K562 (cell line): ENCODE results near the gene CCDC192. TPM values are rescaled to one million over a fixed set of nuclear protein-coding genes. Genes with fewer than 3 reads are reported as not detected.

Experiments
- ATAC-seq: fragments of 200-7000 bp; cut with Tn5 transposase; 3 replicates; pipeline ENCODE4 v1.9.1; 2020; ENCODE audit warnings: moderate library complexity
- BruUV-seq: library from RNA; stranded (reverse); fragments of 400-500 nt; replicated peaks from 2 replicates; lab custom pipeline; 2021; lab: Mats Ljungman, UMichigan
- CTCF ChIA-PET: fragments of 300-600 bp; formaldehyde crosslinking; extraction: SDS; loops from one replicate; lab custom pipeline; 2021; ENCODE audit warnings: low intra/inter-chr PET ratio; lab: Yijun Ruan, JAX
- POLR2A ChIA-PET: fragments of 300-600, 350-650 bp; sonication (Branson Sonifier 250); formaldehyde crosslinking; extraction: SDS; loops from one replicate; lab custom pipeline; 2021; ENCODE audit warnings: antibody characterized with exemption, inconsistent platforms; lab: Yijun Ruan, JAX
- DNase-seq, 4 experiments: peaks; one replicate each; pipeline versions ENCODE4 v3.0.0 to v3.0.0-alpha.2; 2011 to 2018; ENCODE audit warnings: low spot score in 3 of 4, mixed read lengths in 3 of 4; ENCODE audit errors: extremely low read depth in 1 of 4
- FAIRE-seq: peaks from 2 replicates; lab custom pipeline; 2011; peaks lifted over from hg19 to GRCh38; lab: Jason Lieb, UNC
- H2AFZ ChIP-seq: 2 replicates; pipeline ENCODE4 v1.6.0; 2011; ENCODE audit warnings: low read depth, low read length, control low read depth, inconsistent platforms
- H3K27ac ChIP-seq: fragments of 200-600 bp; 3 replicates; pipeline ENCODE4 v1.8.0; 2011; ENCODE audit warnings: low read depth, mild to moderate bottlenecking, control low read depth, inconsistent platforms, low read length, moderate library complexity, mixed read lengths; ENCODE audit errors: extremely low read depth
- H3K27me3 ChIP-seq, 2 experiments: fragments of 300-600 bp in 1 of 2; 2 replicates in 1 of 2; 3 replicates in 1 of 2; pipeline versions ENCODE4 v1.6.0 to v1.8.0; 2011; ENCODE audit warnings: inconsistent platforms in 2 of 2, low read length in 2 of 2, mild to moderate bottlenecking in 1 of 2, mixed read lengths in 1 of 2, moderate library complexity in 1 of 2; ENCODE audit not compliant: control insufficient read depth in 2 of 2, insufficient read depth in 2 of 2
- H3K36me3 ChIP-seq: fragments of 300-600 bp; 3 replicates; pipeline ENCODE4 v1.8.0; 2011; ENCODE audit warnings: mild to moderate bottlenecking, low read length, inconsistent platforms; ENCODE audit not compliant: control insufficient read depth, insufficient read depth
- H3K4me1 ChIP-seq, 2 experiments: fragments of 200-600 bp in 1 of 2; replicated peaks in 1 of 2; 2 replicates in 1 of 2; 3 replicates in 1 of 2; pipeline versions ENCODE4 v1.5.1 to v1.8.0; 2011; ENCODE audit warnings: inconsistent platforms in 2 of 2, low read length in 2 of 2, mild to moderate bottlenecking in 1 of 2, mixed read lengths in 1 of 2, moderate library complexity in 1 of 2; ENCODE audit not compliant: control insufficient read depth in 2 of 2, insufficient read depth in 2 of 2
- H3K4me2 ChIP-seq: 2 replicates; pipeline ENCODE4 v1.6.1; 2011; ENCODE audit warnings: low read length, control low read depth, inconsistent platforms, mixed read lengths; ENCODE audit not compliant: insufficient read depth
- H3K4me3 ChIP-seq: fragments of 200-600 bp; sonication (generic), shearing (Covaris generic); 2 replicates; pipeline ENCODE4 v1.5.1; 2016; ENCODE audit warnings: control low read depth, inconsistent platforms
- H3K79me2 ChIP-seq: fragments of 200-600 bp; 3 replicates; pipeline ENCODE4 v1.8.0; 2011; ENCODE audit warnings: low read length, inconsistent platforms; ENCODE audit not compliant: control insufficient read depth, insufficient read depth
- H3K9ac ChIP-seq, 2 experiments: 2 replicates each; pipeline versions ENCODE4 v1.6.0 to v1.6.1; 2011; ENCODE audit warnings: low read depth in 2 of 2, low read length in 2 of 2, control low read depth in 1 of 2, inconsistent platforms in 1 of 2, mild to moderate bottlenecking in 1 of 2, mixed read lengths in 1 of 2; ENCODE audit not compliant: insufficient read depth in 1 of 2
- H3K9me1 ChIP-seq: one replicate; pipeline ENCODE4 v1.6.0; 2011; ENCODE audit warnings: inconsistent platforms, mild to moderate bottlenecking, low read length, moderate library complexity; ENCODE audit not compliant: control insufficient read depth, insufficient read depth
- H3K9me3 ChIP-seq: replicated peaks from 2 replicates; pipeline ENCODE4 v1.5.1; 2011; ENCODE audit warnings: low read depth, low read length, inconsistent platforms; ENCODE audit not compliant: control insufficient read depth, insufficient read depth
- H4K20me1 ChIP-seq: replicated peaks from 2 replicates; pipeline ENCODE4 v1.6.1; 2011; ENCODE audit warnings: low read length, inconsistent platforms, mixed read lengths; ENCODE audit not compliant: control insufficient read depth, insufficient read depth
- EWSR1 ChIP-seq: fragments of 450-650 bp; IDR thresholded peaks from 2 replicates; pipeline ENCODE4 v1.6.1; 2018; ENCODE audit warnings: borderline replicate concordance, mild to moderate bottlenecking, low read depth, moderate library complexity; ENCODE audit not compliant: partially characterized antibody
- TAF1 ChIP-seq: IDR thresholded peaks from 2 replicates; pipeline ENCODE4 v1.6.1; 2011; ENCODE audit warnings: mild to moderate bottlenecking, low read length, moderate library complexity; ENCODE audit not compliant: insufficient read depth, control insufficient read depth, severe bottlenecking; ENCODE audit errors: extremely low read depth
- ZBED1 ChIP-seq: IDR thresholded peaks from 2 replicates; pipeline ENCODE4 v1.6.1; 2014
- ZC3H8 ChIP-seq: fragments of 450-650 bp; IDR thresholded peaks from 2 replicates; pipeline ENCODE4 v1.6.1; 2017
- ZNF239 ChIP-seq: fragments of 250-450 bp; sonication (Bioruptor Pico); IDR thresholded peaks from 2 replicates; pipeline ENCODE4 v1.4.0; 2020; ENCODE audit warnings: mild to moderate bottlenecking
- ZNF395 ChIP-seq: fragments of 200-800 bp; sonication (Bioruptor generic); IDR thresholded peaks from 2 replicates; pipeline ENCODE4 v1.6.1; 2017; ENCODE audit warnings: missing genetic modification characterization, missing compliant biosample characterization
- ZNF717 ChIP-seq: fragments of 250-450 bp; sonication (Bioruptor Pico); IDR thresholded peaks from 2 replicates; pipeline ENCODE4 v1.5.0; 2021
- ZNF77 ChIP-seq: fragments of 250-450 bp; sonication (Bioruptor Pico); IDR thresholded peaks from 2 replicates; pipeline ENCODE4 v1.5.0; 2020
- WGBS: fragments of 100-300 bp; shearing (Covaris generic); methylation state at CpG from one replicate; pipeline ENCODE4 v1.1.6; 2016; ENCODE audit warnings: low coverage, mixed read lengths; ENCODE audit not compliant: insufficient coverage; ENCODE audit errors: missing lambda C conversion rate; 5-methylcytosine and 5-hydroxymethylcytosine counted together
- in situ Hi-C: fragments of 300-500 bp; cut with MboI; formaldehyde crosslinking; loops from 4 replicates; pipeline ENCODE4 v1.15.0; 2018; ENCODE audit warnings: inconsistent platforms, mixed read lengths
- intact Hi-C: fragments of 100-400 bp; cut with micrococcal nuclease; formaldehyde crosslinking; loops from 2 replicates; pipeline ENCODE4 v1.14.2; 2022
- polyA plus RNA-seq, 8 experiments: library from polyadenylated mRNA; depleted of rRNA in 4 of 8; stranded (reverse) in 5 of 8; unstranded in 3 of 8; fragments of >200 nt; fragmentation: Nextera tagmentation in 2 of 8; fragmentation: Illumina TruSeq in 1 of 8; extraction: Ambion mirVana in 2 of 8; extraction: Trizol in 1 of 8; gene quantifications; 2 replicates each; pipeline versions ENCODE4 v1.2.1 to v1.2.3, GENCODE V29; 2011 to 2014; ENCODE audit warnings: inconsistent platforms in 1 of 8, missing spikeins in 1 of 8
- total RNA-seq, 7 experiments: library from RNA; depleted of rRNA in 6 of 7; stranded (reverse); fragments of >200 nt in 6 of 7; fragmentation: Illumina TruSeq in 2 of 7; extraction: Trizol in 2 of 7; gene quantifications; 2 replicates each; pipeline versions ENCODE4 v1.2.1 to v1.2.3, GENCODE V29; 2011 to 2021; ENCODE audit warnings: low replicate concordance in 1 of 7

The CCDC192 gene
- total and polyA plus RNA-seq, 9 of the 15 experiments (the other 6 are each of a cell fraction or from before 2014, with no cell fraction given) = 0.21 to 0.66 (median 0.38) TPM; not detected in 2

GRCh38 chr5:127923804-127924570 lies 220.8 kb downstream of the CCDC192 start (continued):
- no peak for TF ChIP-seq ZNF717
- TF ChIP-seq, all 486 proteins: peak for 0

DNA sequence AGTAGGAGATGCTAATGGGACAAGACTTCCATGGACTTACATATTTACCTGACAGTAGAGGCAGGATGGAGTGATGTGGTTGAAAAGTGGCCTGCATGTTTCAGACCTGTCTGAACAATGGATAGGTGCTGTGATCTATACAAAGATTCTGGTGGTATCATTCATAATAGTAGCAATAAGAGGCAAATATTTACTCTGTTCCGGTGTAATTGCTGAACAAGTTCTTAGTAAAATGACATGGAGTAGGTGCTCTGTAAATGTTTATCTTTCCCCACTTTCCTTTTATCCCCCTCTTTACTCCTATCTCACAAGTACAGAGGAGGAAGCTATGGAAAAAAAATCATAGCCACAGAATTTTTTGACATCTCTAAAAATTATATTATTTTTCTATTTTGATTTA lies 221.4 kb downstream of the CCDC192 start:
- no TSS peak for BruUV-seq
- CTCF ChIA-PET = no interaction called here
- Histone ChIP-seq H3K4me3 (no peak overlapping the region), H3K9ac (no peak overlapping the region), H3K27ac (no peak overlapping the region), H3K36me3 (no peaks in the 10 kb centered on the region), H2AFZ (no peak overlapping the region), H3K4me1 (no peaks in the 10 kb centered on the region), H3K9me1 (no peaks in the 10 kb centered on the region), H4K20me1 (no peaks in the 10 kb centered on the region), H3K79me2 (no peaks in the 10 kb centered on the region), H3K9me3 (no peaks in the 10 kb centered on the region), H3K4me2 (no peak overlapping the region), H3K27me3 (no peaks in the 10 kb centered on the region)
- in situ Hi-C loops (no loop called here), intact Hi-C loops (no loop called here)
- FAIRE-seq (no peak), DNase-seq (no peak), ATAC-seq (no peak)
- WGBS = 8% methylated on average over 1 of the region's 1 CpG
- POLR2A ChIA-PET = no interaction called here
- TF ChIP-seq ZNF77 (CRISPR knock-in tag) = no peak
- TF ChIP-seq ZC3H8 = no peak
- TF ChIP-seq EWSR1 = no peak
- TF ChIP-seq ZNF395 = no peak
- no peak for TF ChIP-seq TAF1
- no peak for TF ChIP-seq ZBED1
- TF ChIP-seq ZNF239 = no peak
